Right lobe of liver (tissue), 6 donors: Measurements from ENCODE around the gene SWAP70. TPM values are rescaled to one million over a fixed set of nuclear protein-coding genes. Genes with fewer than 3 reads are reported as not detected.

Experiments
- ATAC-seq, 4 donors: fragments of 200-7000 bp; cut with Tn5 transposase; one replicate each; pipeline ENCODE4 v1.9.1; 2020; ENCODE audit warnings: mild to moderate bottlenecking in 4 of 4, moderate library complexity in 4 of 4
- DNase-seq, 3 donors: peaks; one replicate each; pipeline ENCODE4 v3.0.0-alpha.2; 2020
- H3K27ac ChIP-seq, 3 donors: fragments of 200-600 bp; one replicate each; pipeline ENCODE4 v1.8.0; 2022
- H3K27me3 ChIP-seq, 2 donors: fragments of 200-600 bp; one replicate each; pipeline ENCODE4 v1.8.0; 2022
- H3K36me3 ChIP-seq, 4 donors: fragments of 200-600 bp; sonication (generic) in 1 of 4; one replicate each; pipeline versions ENCODE4 v1.5.1 to v1.8.0; 2017 to 2022; ENCODE audit warnings: control low read depth in 1 of 4
- H3K4me1 ChIP-seq, 4 donors: fragments of 200-600 bp; sonication (generic) in 1 of 4; one replicate each; pipeline versions ENCODE4 v1.5.1 to v1.8.0; 2017 to 2022; ENCODE audit warnings: control low read depth in 1 of 4
- H3K4me3 ChIP-seq, 3 donors: fragments of 200-600 bp; one replicate each; pipeline ENCODE4 v1.8.0; 2022
- H3K9me3 ChIP-seq, 4 donors: fragments of 200-600 bp; sonication (generic) in 1 of 4; one replicate each; pipeline versions ENCODE4 v1.5.1 to v1.8.0; 2017 to 2022; ENCODE audit warnings: control low read depth in 1 of 4
- CTCF ChIP-seq, 4 donors: fragments of 200-600 bp in 3 of 4; fragments of 450-650 bp in 1 of 4; IDR thresholded peaks; one replicate each; pipeline versions ENCODE4 v1.5.1 to v1.8.0; 2016 to 2022; ENCODE audit warnings: antibody characterized with exemption in 4 of 4, mild to moderate bottlenecking in 2 of 4
- POLR2A ChIP-seq: fragments of 450-650 bp; IDR thresholded peaks from one replicate; pipeline ENCODE4 v1.6.1; 2017; ENCODE audit warnings: antibody characterized with exemption, mild to moderate bottlenecking
- WGBS: methylation state at CpG from one replicate; pipeline ENCODE4 v1.1.6; 2018; ENCODE audit warnings: low coverage, low lambda C conversion rate; ENCODE audit not compliant: insufficient coverage; ENCODE audit errors: missing lambda C conversion rate; 5-methylcytosine and 5-hydroxymethylcytosine counted together
- intact Hi-C, 2 donors: fragments of 100-400 bp; cut with DNase I; formaldehyde crosslinking; loops; one replicate each; pipeline versions ENCODE4 v1.11.2 to v1.14.1; 2022
- total RNA-seq, 6 experiments: library from RNA; depleted of rRNA in 2 of 6; stranded (reverse); fragments of >200 nt in 2 of 6; fragmentation: NEBNext Ultra II Directional in 3 of 6; extraction: Animal tissue kit (Norgen Biotek cat#: 25700) in 3 of 6; gene quantifications; one replicate each; pipeline versions ENCODE4 v1.1.0 to v1.2.4, GENCODE V29; 2016 to 2023
- donor health status: DM: no; HTN: yes; CAD: no.
- donor health status: DM: no; HTN: no; CAD: no.
- donor health status: DM: no; HTN: no; CAD: no.
- donor health status: DM: no; HTN: yes; CAD: no.
- donor health status: DM: no; HTN: yes; CAD: no.

The SWAP70 gene
- total RNA-seq, 6 experiments from 2014 or later: 3.2 to 13.5 (median 7.4) TPM

- H3K4me1 ChIP-seq: no peaks in the 10 kb centered on the region
- no peak overlapping the region for H3K27ac ChIP-seq
- ATAC-seq: no peak
- H3K36me3 ChIP-seq: no peaks in the 10 kb centered on the region
- H3K4me3 ChIP-seq: no peak overlapping the region
- DNase-seq: no peak
- intact Hi-C loops: no loop called here
- no peak for TF ChIP-seq CTCF (IDR thresholded peaks at IDR 0.05)
- TF ChIP-seq POLR2A: no peak
- H3K27me3 ChIP-seq: no peaks in the 10 kb centered on the region
- no peaks in the 10 kb centered on the region for H3K9me3 ChIP-seq
These were observed 11.8 kb upstream of the SWAP70 start for GRCh38 chr11:9651899-9652748.

GRCh38 chr11:9653871-9654270 lies 10.0 kb upstream of the SWAP70 start:
- Histone ChIP-seq H3K9me3 (no peaks in the 10 kb centered on the region), H3K36me3 (no peaks in the 10 kb centered on the region), H3K27ac (no peak overlapping the region), H3K27me3 (no peaks in the 10 kb centered on the region), H3K4me1 (no peaks in the 10 kb centered on the region), H3K4me3 (no peak overlapping the region)
- no peak for TF ChIP-seq POLR2A
- TF ChIP-seq CTCF (IDR thresholded peaks at IDR 0.05): no peak
- ATAC-seq (no peak), DNase-seq (no peak)
- 57% methylated on average over 2 of the region's 2 CpGs for WGBS
- intact Hi-C loops: no loop called here

- intact Hi-C loops: no loop called here
- H3K4me1 ChIP-seq: no peaks in the 10 kb centered on the region
- TF ChIP-seq POLR2A (no peak), CTCF (IDR thresholded peaks at IDR 0.05) (no peak)
- no peak for DNase-seq
- H3K36me3 ChIP-seq: no peaks in the 10 kb centered on the region
- no peaks in the 10 kb centered on the region for H3K27me3 ChIP-seq
- H3K4me3 ChIP-seq: no peak overlapping the region
- no peaks in the 10 kb centered on the region for H3K9me3 ChIP-seq
- no peak for ATAC-seq
- H3K27ac ChIP-seq: no peak overlapping the region
These were observed 7.0 kb upstream of the SWAP70 start for GRCh38 chr11:9656864-9657263.

- Histone ChIP-seq H3K4me3 (no peak overlapping the region), H3K27me3 (no peaks in the 10 kb centered on the region), H3K27ac (no peak overlapping the region), H3K36me3 (no peaks in the 10 kb centered on the region), H3K4me1 (no peaks in the 10 kb centered on the region), H3K9me3 (no peaks in the 10 kb centered on the region)
- intact Hi-C loops: no loop called here
- WGBS: 66% methylated on average over 6 of the region's 6 CpGs
- TF ChIP-seq CTCF (IDR thresholded peaks at IDR 0.05) (no peak), POLR2A (no peak)
- ATAC-seq (no peak), DNase-seq (no peak)
These were observed 6.3 kb upstream of the SWAP70 start for GRCh38 chr11:9657531-9657930.

GRCh38 chr11:9660886-9661285 lies 3.0 kb upstream of the SWAP70 start:
- TF ChIP-seq CTCF (IDR thresholded peaks at IDR 0.05) (no peak), POLR2A (no peak)
- ATAC-seq: no peak
- no peak overlapping the region for H3K4me3 ChIP-seq
- H3K27me3 ChIP-seq: no peaks in the 10 kb centered on the region
- H3K4me1 ChIP-seq: no peaks in the 10 kb centered on the region
- intact Hi-C loops: no loop called here
- no peak for DNase-seq
- H3K27ac ChIP-seq: no peak overlapping the region
- no peaks in the 10 kb centered on the region for H3K36me3 ChIP-seq
- H3K9me3 ChIP-seq: peaks cover 0 to 2% (median 0%) of the 10 kb centered on the region in 4 donors
- whole genome bisulfite sequencing: 64% methylated on average over 3 of the region's 3 CpGs
